GM12878 (cell line): ENCODE data around the gene GALNT18. TPM values are rescaled to one million over a fixed set of nuclear protein-coding genes. Genes with fewer than 3 reads are reported as not detected.

Experiments
- ATAC-seq: fragments of 200-7000 bp; cut with Tn5 transposase; 3 replicates; pipeline ENCODE4 v1.9.1; 2020; ENCODE audit warnings: mild to moderate bottlenecking, moderate library complexity
- BruUV-seq: library from RNA; stranded (reverse); fragments of 400-500 nt; replicated peaks from 2 replicates; lab custom pipeline; 2021; lab: Mats Ljungman, UMichigan
- CTCF ChIA-PET: fragments of 300-600 bp; sonication (Branson Sonifier 250); formaldehyde crosslinking; extraction: SDS; loops from one replicate; lab custom pipeline; 2021; ENCODE audit warnings: inconsistent platforms; lab: Yijun Ruan, JAX
- POLR2A ChIA-PET: fragments of 350-600 bp; formaldehyde crosslinking; extraction: SDS; loops from one replicate; lab custom pipeline; 2021; ENCODE audit warnings: inconsistent platforms; lab: Charles Lee
- RAD21 ChIA-PET: fragments of 300-600 bp; sonication (Branson Sonifier 250); formaldehyde crosslinking; loops from one replicate; lab custom pipeline; 2023; ENCODE audit warnings: antibody characterized with exemption; ENCODE audit not compliant: unreplicated experiment; lab: Charles Lee
- SMC1A ChIA-PET: fragments of 300-600 bp; sonication (Branson Sonifier 250); formaldehyde crosslinking; loops from one replicate; lab custom pipeline; 2023; ENCODE audit not compliant: unreplicated experiment, uncharacterized antibody; lab: Charles Lee
- DNase-seq: peaks from one replicate; pipeline ENCODE4 v3.0.0-alpha.2; 2011; ENCODE audit warnings: low read depth, low spot score
- FAIRE-seq: peaks from 3 replicates; lab custom pipeline; 2011; peaks lifted over from hg19 to GRCh38; lab: Jason Lieb, UNC
- H2AFZ ChIP-seq: 2 replicates; pipeline ENCODE4 v1.6.0; 2011; ENCODE audit warnings: low read depth, low read length, control low read depth; ENCODE audit not compliant: control insufficient read depth
- H3K27ac ChIP-seq: 2 replicates; pipeline ENCODE4 v1.5.1; 2011; ENCODE audit warnings: control low read depth; ENCODE audit not compliant: control insufficient read depth, insufficient read depth
- H3K27me3 ChIP-seq, 2 experiments: replicated peaks in 1 of 2; 2 replicates each; pipeline versions ENCODE4 v1.6.0 to v1.6.1; 2011; ENCODE audit warnings: low read length in 1 of 2; ENCODE audit not compliant: control insufficient read depth in 2 of 2, insufficient read depth in 2 of 2
- H3K36me3 ChIP-seq, 2 experiments: 2 replicates each; pipeline ENCODE4 v1.5.1; 2011; ENCODE audit warnings: low read length in 1 of 2; ENCODE audit not compliant: control insufficient read depth in 2 of 2, insufficient read depth in 2 of 2
- H3K4me1 ChIP-seq: 2 replicates; pipeline ENCODE4 v1.6.1; 2011; ENCODE audit warnings: mild to moderate bottlenecking, low read length, moderate library complexity, mixed read lengths; ENCODE audit not compliant: control insufficient read depth, insufficient read depth
- H3K4me2 ChIP-seq: 2 replicates; pipeline ENCODE4 v1.6.0; 2011; ENCODE audit warnings: control low read depth; ENCODE audit not compliant: control insufficient read depth, insufficient read depth
- H3K4me3 ChIP-seq: fragments of 200-600 bp; sonication (generic); 2 replicates; pipeline ENCODE4 v1.5.1; 2016
- H3K79me2 ChIP-seq: 2 replicates; pipeline ENCODE4 v1.6.0; 2011; ENCODE audit warnings: low read length; ENCODE audit not compliant: control insufficient read depth, insufficient read depth
- H3K9ac ChIP-seq: 2 replicates; pipeline ENCODE4 v1.8.0; 2011; ENCODE audit warnings: low read length, control low read depth, mixed read lengths; ENCODE audit not compliant: control insufficient read depth, insufficient read depth
- H3K9me3 ChIP-seq: replicated peaks from 3 replicates; pipeline ENCODE4 v1.5.1; 2011; ENCODE audit warnings: mild to moderate bottlenecking, low read length; ENCODE audit not compliant: control insufficient read depth, insufficient read depth
- H4K20me1 ChIP-seq: 2 replicates; pipeline ENCODE4 v1.6.0; 2011; ENCODE audit not compliant: control insufficient read depth, insufficient read depth
- BCL11A ChIP-seq: IDR thresholded peaks from 2 replicates; pipeline ENCODE4 v1.6.1; 2011; ENCODE audit warnings: low read depth, low read length
- BCL3 ChIP-seq: IDR thresholded peaks from 2 replicates; pipeline ENCODE4 v1.6.1; 2011; ENCODE audit warnings: borderline replicate concordance, low read depth, mild to moderate bottlenecking, moderate library complexity, low read length; ENCODE audit not compliant: insufficient read depth, poor library complexity, severe bottlenecking
- BHLHE40 ChIP-seq, 2 experiments: fragments of 450-650 bp in 1 of 2; IDR thresholded peaks; 2 replicates each; pipeline ENCODE4 v1.6.1; 2011 to 2017; ENCODE audit warnings: low read depth in 2 of 2, borderline replicate concordance in 1 of 2, improper control_type of control experiment in 1 of 2, low read length in 1 of 2, mild to moderate bottlenecking in 1 of 2
- CBX3 ChIP-seq: fragments of 200-600 bp; sonication (generic); IDR thresholded peaks from 2 replicates; pipeline ENCODE4 v1.6.1; 2016; ENCODE audit warnings: low read depth, borderline replicate concordance
- CEBPB ChIP-seq, 2 experiments: fragments of 150-350 bp in 1 of 2; IDR thresholded peaks; 2 replicates each; pipeline ENCODE4 v1.6.1; 2012 to 2014; ENCODE audit warnings: low read depth in 2 of 2, low read length in 2 of 2, borderline replicate concordance in 1 of 2, inconsistent platforms in 1 of 2
- CREM ChIP-seq: IDR thresholded peaks from 2 replicates; pipeline ENCODE4 v1.6.1; 2014; ENCODE audit warnings: antibody characterized with exemption, low read depth
- HDGF ChIP-seq: fragments of 450-650 bp; IDR thresholded peaks from 2 replicates; pipeline ENCODE4 v1.6.1; 2016; ENCODE audit warnings: antibody characterized with exemption
- NFXL1 ChIP-seq: fragments of 450-650 bp; IDR thresholded peaks from 2 replicates; pipeline ENCODE4 v1.6.1; 2017; ENCODE audit warnings: antibody characterized with exemption, mild to moderate bottlenecking, borderline replicate concordance
- PAX8 ChIP-seq: fragments of 450-650 bp; IDR thresholded peaks from 2 replicates; pipeline ENCODE4 v1.6.1; 2017; ENCODE audit warnings: mild to moderate bottlenecking, moderate library complexity
- PML ChIP-seq: IDR thresholded peaks from 2 replicates; pipeline ENCODE4 v1.6.1; 2012; ENCODE audit warnings: low read length, inconsistent platforms
- SMARCA5 ChIP-seq: fragments of 450-650 bp; IDR thresholded peaks from 2 replicates; pipeline ENCODE4 v1.6.1; 2017; ENCODE audit warnings: mild to moderate bottlenecking
- SMC3 ChIP-seq: IDR thresholded peaks from 2 replicates; pipeline ENCODE4 v1.6.1; 2011; ENCODE audit warnings: low read length, improper control_type of control experiment, borderline replicate concordance
- TCF12 ChIP-seq: IDR thresholded peaks from 2 replicates; pipeline ENCODE4 v1.6.1; 2011; ENCODE audit warnings: low read depth, mild to moderate bottlenecking, low read length
- ZNF217 ChIP-seq: fragments of 450-650 bp; IDR thresholded peaks from 2 replicates; pipeline ENCODE4 v1.6.1; 2017; ENCODE audit warnings: antibody characterized with exemption, mild to moderate bottlenecking
- ZZZ3 ChIP-seq: IDR thresholded peaks from 2 replicates; pipeline ENCODE4 v1.6.1; 2011; ENCODE audit warnings: low read depth; ENCODE audit not compliant: control insufficient read depth, insufficient read length
- WGBS: methylation state at CpG from one replicate; pipeline ENCODE4 v1.1.6; 2016; ENCODE audit warnings: low lambda C conversion rate; ENCODE audit not compliant: insufficient replicate concordance, insufficient coverage; ENCODE audit errors: missing lambda C conversion rate; 5-methylcytosine and 5-hydroxymethylcytosine counted together
- in situ Hi-C: fragments of 300-500 bp; cut with MboI; formaldehyde crosslinking; loops from 9 replicates; pipeline ENCODE4 v1.14.3; 2018; ENCODE audit warnings: mixed read lengths
- intact Hi-C: fragments of 100-400 bp; cut with micrococcal nuclease; formaldehyde crosslinking; loops from one replicate; pipeline ENCODE4 v1.14.2; 2022; ENCODE audit not compliant: unreplicated experiment
- polyA plus RNA-seq, 11 experiments: library from polyadenylated mRNA; depleted of rRNA in 4 of 11; unstranded in 6 of 11; stranded (reverse) in 5 of 11; fragments of >200 nt; fragmentation: Nextera tagmentation in 4 of 11; fragmentation: Illumina TruSeq in 1 of 11; extraction: Ambion mirVana in 4 of 11; extraction: Trizol in 1 of 11; gene quantifications; 1 replicate in 1 of 11; 2 replicates in 10 of 11; pipeline versions ENCODE4 v1.2.1 to v1.2.3, GENCODE V29; 2011 to 2016; ENCODE audit warnings: inconsistent platforms in 2 of 11, missing spikeins in 2 of 11, low read depth in 1 of 11
- total RNA-seq, 4 experiments: library from RNA; depleted of rRNA in 3 of 4; stranded (reverse); fragments of >200 nt in 3 of 4; fragmentation: Illumina TruSeq in 1 of 4; extraction: Trizol in 1 of 4; gene quantifications; 2 replicates each; pipeline versions ENCODE4 v1.2.1 to v1.2.3, GENCODE V29; 2013 to 2021
- TF ChIP-seq, protein P1 (sequence below): IDR thresholded peaks from 2 replicates; pipeline ENCODE4 v1.6.1; 2011; ENCODE audit warnings: borderline replicate concordance, low read depth, mild to moderate bottlenecking, moderate library complexity, mixed read lengths, low read length; ENCODE audit not compliant: insufficient read depth; ENCODE audit errors: extremely low read length

GALNT18 gene
- total and polyA plus RNA-seq, 10 of the 15 experiments (the other 5 are each of a cell fraction or from before 2014, with no cell fraction given) = 1.2 to 14.2 (median 6.3) TPM

DNA sequence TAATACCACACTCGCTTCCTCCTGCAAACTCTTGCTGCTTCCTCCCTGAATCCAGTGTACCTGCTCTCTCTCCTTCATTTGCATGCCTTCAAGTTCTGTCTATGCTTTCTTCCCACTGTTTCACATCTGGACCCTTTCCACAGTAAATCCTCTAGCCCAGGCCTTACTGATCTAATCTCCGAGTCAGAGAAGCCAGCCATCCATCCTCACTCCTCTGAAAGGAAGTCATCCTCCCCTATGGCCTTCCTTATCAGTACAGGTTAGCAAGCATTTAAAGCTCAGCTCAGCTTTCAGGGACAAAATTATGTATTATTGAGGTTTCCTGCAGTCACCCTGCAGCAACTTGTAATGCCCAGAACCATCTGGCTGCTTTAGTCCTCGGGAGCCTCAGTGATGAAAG is 116.1 kb downstream of the GALNT18 start:
- in situ Hi-C loops = no loop called here
- TF ChIP-seq, protein P1, sequence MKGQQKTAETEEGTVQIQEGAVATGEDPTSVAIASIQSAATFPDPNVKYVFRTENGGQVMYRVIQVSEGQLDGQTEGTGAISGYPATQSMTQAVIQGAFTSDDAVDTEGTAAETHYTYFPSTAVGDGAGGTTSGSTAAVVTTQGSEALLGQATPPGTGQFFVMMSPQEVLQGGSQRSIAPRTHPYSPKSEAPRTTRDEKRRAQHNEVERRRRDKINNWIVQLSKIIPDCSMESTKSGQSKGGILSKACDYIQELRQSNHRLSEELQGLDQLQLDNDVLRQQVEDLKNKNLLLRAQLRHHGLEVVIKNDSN = no peak
- TF ChIP-seq ZZZ3 = no peak
- no peak for TF ChIP-seq TCF12
- no peak for TF ChIP-seq PAX8
- no peak for TF ChIP-seq CBX3
- no peak for TF ChIP-seq ZNF217
- TF ChIP-seq CEBPB (IDR thresholded peaks at IDR 0.05; ENCODE audit: borderline replicate concordance in 1 of 2, low read depth in 2 of 2, low read length in 2 of 2) = no peak
- ChIA-PET POLR2A (no interaction called here), RAD21 (no interaction called here), SMC1A (interaction anchor here (0.6 kb wide), 1 partner anchor 32 kb away, joined by 3 read pairs; no protein-coding TSS in a partner anchor), CTCF (no interaction called here)
- Histone ChIP-seq H4K20me1 (no peaks in the 10 kb centered on the region), H3K9ac (no peak overlapping the region), H3K36me3 (no peaks in the 10 kb centered on the region; a peak in 1 of 4 replicates), H3K9me3 (no peaks in the 10 kb centered on the region), H3K27me3 (no peaks in the 10 kb centered on the region), H3K4me2 (no peak overlapping the region), H3K4me1 (no peaks in the 10 kb centered on the region), H3K27ac (no peak overlapping the region), H2AFZ (no peak overlapping the region), H3K4me3 (no peak overlapping the region), H3K79me2 (no peaks in the 10 kb centered on the region; the same call in none of the 2 replicates)
- no TSS peak for BruUV-seq
- ATAC-seq (no peak), DNase-seq (no peak), FAIRE-seq (no peak)
- 19% methylated on average over 3 of the region's 3 CpGs for WGBS
- intact Hi-C loops = no loop called here

- H3K4me2 ChIP-seq = no peak overlapping the region
- H3K9ac ChIP-seq = no peak overlapping the region
- no peaks in the 10 kb centered on the region for H3K27me3 ChIP-seq
- ATAC-seq (no peak), FAIRE-seq (no peak), DNase-seq (no peak)
- SMC1A ChIA-PET = no interaction called here
- RAD21 ChIA-PET = no interaction called here
- H3K4me1 ChIP-seq = no peaks in the 10 kb centered on the region
- BruUV-seq = no TSS peak
- no peak overlapping the region for H3K27ac ChIP-seq
- no peaks in the 10 kb centered on the region; a peak in 1 of 4 replicates for H3K36me3 ChIP-seq
- H2AFZ ChIP-seq = no peak overlapping the region
- H3K4me3 ChIP-seq = no peak overlapping the region
- no peaks in the 10 kb centered on the region; the same call in none of the 2 replicates for H3K79me2 ChIP-seq
- CTCF ChIA-PET = no interaction called here
- H4K20me1 ChIP-seq = no peaks in the 10 kb centered on the region
- H3K9me3 ChIP-seq = no peaks in the 10 kb centered on the region
- POLR2A ChIA-PET = no interaction called here
- intact Hi-C loops = no loop called here
- in situ Hi-C loops = no loop called here
- TF ChIP-seq BHLHE40 (IDR thresholded peaks at IDR 0.05; ENCODE audit: borderline replicate concordance in 1 of 2, low read depth in 2 of 2, low read length in 1 of 2) = no peak
- TF ChIP-seq BCL3 = no peak
- TF ChIP-seq, protein P1 = no peak
- no peak for TF ChIP-seq SMC3
- TF ChIP-seq NFXL1 = no peak
- TF ChIP-seq BCL11A = no peak
- no peak for TF ChIP-seq PML
- no peak for TF ChIP-seq CREM
- no peak for TF ChIP-seq SMARCA5
- no peak for TF ChIP-seq CEBPB (IDR thresholded peaks at IDR 0.05; ENCODE audit: borderline replicate concordance in 1 of 2, low read depth in 2 of 2, low read length in 2 of 2)
- no peak for TF ChIP-seq HDGF
Observed at GRCh38 chr11:11505190-11505589, 116.6 kb downstream of the GALNT18 start.
